K562 (cell line): Measurements from ENCODE around the gene RERE. TPM values are rescaled to one million over a fixed set of nuclear protein-coding genes. Genes with fewer than 3 reads are reported as not detected.

Experiments used
- ESRRB ChIP-seq: fragments of 250-450 bp; sonication (Bioruptor Pico); IDR thresholded peaks from 2 replicates; pipeline ENCODE4 v1.5.0; 2020; ENCODE audit warnings: mild to moderate bottlenecking, moderate library complexity, borderline replicate concordance
- HDAC2 ChIP-seq: fragments of 450-650 bp; IDR thresholded peaks from 2 replicates; pipeline ENCODE4 v1.6.1; 2016; ENCODE audit warnings: mild to moderate bottlenecking
- HIVEP1 ChIP-seq: fragments of 250-450 bp; sonication (Bioruptor Pico); IDR thresholded peaks from 2 replicates; pipeline ENCODE4 v1.4.0; 2020; ENCODE audit warnings: mild to moderate bottlenecking
- MNT ChIP-seq, 2 experiments: fragments of 450-650 bp; conservative IDR thresholded peaks; 2 replicates each; pipeline ENCODE4 v1.6.1; 2017; ENCODE audit warnings: mild to moderate bottlenecking in 2 of 2, moderate library complexity in 2 of 2
- NRF1 ChIP-seq, 2 experiments: fragments of 450-650 bp; IDR thresholded peaks in 1 of 2; conservative IDR thresholded peaks in 1 of 2; 2 replicates each; pipeline ENCODE4 v1.6.1; 2014; ENCODE audit warnings: mild to moderate bottlenecking in 2 of 2
- PRMT5 ChIP-seq: sonication (generic); formaldehyde crosslinking; IDR thresholded peaks from 2 replicates; pipeline ENCODE4 v1.5.0; 2020; ENCODE audit warnings: missing genetic modification reagents
- SREBF1 ChIP-seq: fragments of 150-350 bp; IDR thresholded peaks from 2 replicates; pipeline ENCODE4 v1.6.1; 2014; ENCODE audit warnings: antibody characterized with exemption, low read depth, low read length, borderline replicate concordance
- TBL1XR1 ChIP-seq, 2 experiments: IDR thresholded peaks; 2 replicates each; pipeline ENCODE4 v1.6.1; 2012; ENCODE audit warnings: improper control_type of control experiment in 2 of 2, low read length in 2 of 2, mild to moderate bottlenecking in 1 of 2
- ZBTB2 ChIP-seq: fragments of 450-650 bp; IDR thresholded peaks from 2 replicates; pipeline ENCODE4 v1.6.1; 2016; ENCODE audit warnings: antibody characterized with exemption
- ZFP30 ChIP-seq: fragments of 250-450 bp; sonication (Bioruptor Pico); IDR thresholded peaks from 2 replicates; pipeline ENCODE4 v1.8.0; 2022; ENCODE audit warnings: moderate library complexity, mild to moderate bottlenecking, inconsistent platforms, borderline replicate concordance
- ZNF134 ChIP-seq: fragments of 250-450 bp; sonication (Bioruptor Pico); conservative IDR thresholded peaks from 2 replicates; pipeline ENCODE4 v1.4.0; 2020
- ZNF431 ChIP-seq: sonication (generic); formaldehyde crosslinking; IDR thresholded peaks from 2 replicates; pipeline ENCODE4 v1.8.0; 2022; ENCODE audit warnings: mild to moderate bottlenecking, missing genetic modification reagents
- ZNF699 ChIP-seq: fragments of 250-450 bp; sonication (Bioruptor Pico); IDR thresholded peaks from 2 replicates; pipeline ENCODE4 v1.8.0; 2021; ENCODE audit warnings: mild to moderate bottlenecking, moderate library complexity; ENCODE audit not compliant: insufficient replicate concordance
- polyA plus RNA-seq, 8 experiments: library from polyadenylated mRNA; depleted of rRNA in 4 of 8; stranded (reverse) in 5 of 8; unstranded in 3 of 8; fragments of >200 nt; fragmentation: Nextera tagmentation in 2 of 8; fragmentation: Illumina TruSeq in 1 of 8; extraction: Ambion mirVana in 2 of 8; extraction: Trizol in 1 of 8; gene quantifications; 2 replicates each; pipeline versions ENCODE4 v1.2.1 to v1.2.3, GENCODE V29; 2011 to 2014; ENCODE audit warnings: inconsistent platforms in 1 of 8, missing spikeins in 1 of 8
- total RNA-seq, 7 experiments: library from RNA; depleted of rRNA in 6 of 7; stranded (reverse); fragments of >200 nt in 6 of 7; fragmentation: Illumina TruSeq in 2 of 7; extraction: Trizol in 2 of 7; gene quantifications; 2 replicates each; pipeline versions ENCODE4 v1.2.1 to v1.2.3, GENCODE V29; 2011 to 2021; ENCODE audit warnings: low replicate concordance in 1 of 7
- TF ChIP-seq, protein P1 (sequence below): sonication (generic); formaldehyde crosslinking; IDR thresholded peaks from 2 replicates; pipeline ENCODE4 v1.8.0; 2022; ENCODE audit warnings: missing genetic modification reagents, mild to moderate bottlenecking, moderate library complexity, borderline replicate concordance
- TF ChIP-seq, protein P2 (sequence below): sonication (generic); formaldehyde crosslinking; IDR thresholded peaks from 2 replicates; pipeline ENCODE4 v1.8.0; 2022; ENCODE audit warnings: mild to moderate bottlenecking, missing genetic modification reagents
- TF ChIP-seq, protein P3 (sequence below), 2 experiments: fragments of 450-650 bp; IDR thresholded peaks; 2 replicates each; pipeline ENCODE4 v1.6.1; 2016

RERE gene
- total and polyA plus RNA-seq, 9 of the 15 experiments (the other 6 are each of a cell fraction or from before 2014, with no cell fraction given): 3.0 to 51.5 (median 13.4) TPM

GRCh38 chr1:8702850-8703810 is 114.3 kb downstream of the RERE start (continued):
- TF ChIP-seq, protein P1, sequence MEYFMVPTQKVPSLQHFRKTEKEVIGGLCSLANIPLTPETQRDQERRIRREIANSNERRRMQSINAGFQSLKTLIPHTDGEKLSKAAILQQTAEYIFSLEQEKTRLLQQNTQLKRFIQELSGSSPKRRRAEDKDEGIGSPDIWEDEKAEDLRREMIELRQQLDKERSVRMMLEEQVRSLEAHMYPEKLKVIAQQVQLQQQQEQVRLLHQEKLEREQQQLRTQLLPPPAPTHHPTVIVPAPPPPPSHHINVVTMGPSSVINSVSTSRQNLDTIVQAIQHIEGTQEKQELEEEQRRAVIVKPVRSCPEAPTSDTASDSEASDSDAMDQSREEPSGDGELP (CRISPR knock-in tag): peak; percentile 96
- TF ChIP-seq ESRRB (CRISPR knock-in tag) (no peak), ZBTB2 (no peak; the same call in 1 of the 2 replicates), TBL1XR1 (IDR thresholded peaks at IDR 0.05; ENCODE audit: low read length in 2 of 2) (no peak; a peak in 1 of 4 replicates), ZNF699 (CRISPR knock-in tag) (no peak), SREBF1 (no peak), HDAC2 (no peak), ZNF431 (CRISPR knock-in tag) (peak; percentile 35; the same call in 1 of the 2 replicates), ZFP30 (CRISPR knock-in tag) (no peak), NRF1 (conservative IDR thresholded peaks at IDR 0.05 in 1 of 2, IDR thresholded peaks at IDR 0.05 in 1 of 2) (peak in 1 of 2 experiments; percentile 73; a peak in 2 of 4 replicates), ZNF134 (no peak), PRMT5 (CRISPR knock-in tag) (no peak), MNT (conservative IDR thresholded peaks at IDR 0.05) (peak in 1 of 2 experiments; percentile 49; a peak in 2 of 4 replicates), HIVEP1 (CRISPR knock-in tag) (no peak)
- TF ChIP-seq, protein P2, sequence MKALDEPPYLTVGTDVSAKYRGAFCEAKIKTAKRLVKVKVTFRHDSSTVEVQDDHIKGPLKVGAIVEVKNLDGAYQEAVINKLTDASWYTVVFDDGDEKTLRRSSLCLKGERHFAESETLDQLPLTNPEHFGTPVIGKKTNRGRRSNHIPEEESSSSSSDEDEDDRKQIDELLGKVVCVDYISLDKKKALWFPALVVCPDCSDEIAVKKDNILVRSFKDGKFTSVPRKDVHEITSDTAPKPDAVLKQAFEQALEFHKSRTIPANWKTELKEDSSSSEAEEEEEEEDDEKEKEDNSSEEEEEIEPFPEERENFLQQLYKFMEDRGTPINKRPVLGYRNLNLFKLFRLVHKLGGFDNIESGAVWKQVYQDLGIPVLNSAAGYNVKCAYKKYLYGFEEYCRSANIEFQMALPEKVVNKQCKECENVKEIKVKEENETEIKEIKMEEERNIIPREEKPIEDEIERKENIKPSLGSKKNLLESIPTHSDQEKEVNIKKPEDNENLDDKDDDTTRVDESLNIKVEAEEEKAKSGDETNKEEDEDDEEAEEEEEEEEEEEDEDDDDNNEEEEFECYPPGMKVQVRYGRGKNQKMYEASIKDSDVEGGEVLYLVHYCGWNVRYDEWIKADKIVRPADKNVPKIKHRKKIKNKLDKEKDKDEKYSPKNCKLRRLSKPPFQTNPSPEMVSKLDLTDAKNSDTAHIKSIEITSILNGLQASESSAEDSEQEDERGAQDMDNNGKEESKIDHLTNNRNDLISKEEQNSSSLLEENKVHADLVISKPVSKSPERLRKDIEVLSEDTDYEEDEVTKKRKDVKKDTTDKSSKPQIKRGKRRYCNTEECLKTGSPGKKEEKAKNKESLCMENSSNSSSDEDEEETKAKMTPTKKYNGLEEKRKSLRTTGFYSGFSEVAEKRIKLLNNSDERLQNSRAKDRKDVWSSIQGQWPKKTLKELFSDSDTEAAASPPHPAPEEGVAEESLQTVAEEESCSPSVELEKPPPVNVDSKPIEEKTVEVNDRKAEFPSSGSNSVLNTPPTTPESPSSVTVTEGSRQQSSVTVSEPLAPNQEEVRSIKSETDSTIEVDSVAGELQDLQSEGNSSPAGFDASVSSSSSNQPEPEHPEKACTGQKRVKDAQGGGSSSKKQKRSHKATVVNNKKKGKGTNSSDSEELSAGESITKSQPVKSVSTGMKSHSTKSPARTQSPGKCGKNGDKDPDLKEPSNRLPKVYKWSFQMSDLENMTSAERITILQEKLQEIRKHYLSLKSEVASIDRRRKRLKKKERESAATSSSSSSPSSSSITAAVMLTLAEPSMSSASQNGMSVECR: peak; percentile 66
- TF ChIP-seq, protein P3, sequence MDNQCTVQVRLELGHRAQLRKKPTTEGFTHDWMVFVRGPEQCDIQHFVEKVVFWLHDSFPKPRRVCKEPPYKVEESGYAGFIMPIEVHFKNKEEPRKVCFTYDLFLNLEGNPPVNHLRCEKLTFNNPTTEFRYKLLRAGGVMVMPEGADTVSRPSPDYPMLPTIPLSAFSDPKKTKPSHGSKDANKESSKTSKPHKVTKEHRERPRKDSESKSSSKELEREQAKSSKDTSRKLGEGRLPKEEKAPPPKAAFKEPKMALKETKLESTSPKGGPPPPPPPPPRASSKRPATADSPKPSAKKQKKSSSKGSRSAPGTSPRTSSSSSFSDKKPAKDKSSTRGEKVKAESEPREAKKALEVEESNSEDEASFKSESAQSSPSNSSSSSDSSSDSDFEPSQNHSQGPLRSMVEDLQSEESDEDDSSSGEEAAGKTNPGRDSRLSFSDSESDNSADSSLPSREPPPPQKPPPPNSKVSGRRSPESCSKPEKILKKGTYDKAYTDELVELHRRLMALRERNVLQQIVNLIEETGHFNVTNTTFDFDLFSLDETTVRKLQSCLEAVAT (IDR thresholded peaks at IDR 0.05): no peak
